DMS79 (cell line): ENCODE data around the gene CHDH.

ENCODE experiments used
- DNase-seq: peaks from one replicate; lab custom pipeline; 2025; lab: John Stamatoyannopoulos, UW

The CHDH gene

DNA sequence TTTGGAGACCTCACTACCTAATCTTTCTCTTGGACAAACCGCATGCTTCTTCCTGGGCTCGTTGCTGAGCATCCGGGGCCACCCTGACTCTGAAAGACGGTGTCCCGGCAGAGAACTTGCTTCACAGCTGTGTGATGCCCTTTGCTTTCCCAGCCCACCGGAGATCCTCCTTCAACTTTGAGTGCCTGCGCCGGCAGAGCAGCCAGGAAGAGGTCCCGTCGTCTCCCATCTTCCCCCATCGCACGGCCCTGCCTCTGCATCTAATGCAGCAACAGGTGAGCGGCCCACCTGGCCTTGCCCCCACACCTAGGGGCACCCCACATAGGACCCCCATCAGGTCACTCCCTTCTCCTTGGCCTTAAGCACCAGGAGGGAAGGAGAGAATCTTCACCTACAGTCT is 37.7 kb downstream of the CHDH start:
- DNase-seq: no peak

DNA sequence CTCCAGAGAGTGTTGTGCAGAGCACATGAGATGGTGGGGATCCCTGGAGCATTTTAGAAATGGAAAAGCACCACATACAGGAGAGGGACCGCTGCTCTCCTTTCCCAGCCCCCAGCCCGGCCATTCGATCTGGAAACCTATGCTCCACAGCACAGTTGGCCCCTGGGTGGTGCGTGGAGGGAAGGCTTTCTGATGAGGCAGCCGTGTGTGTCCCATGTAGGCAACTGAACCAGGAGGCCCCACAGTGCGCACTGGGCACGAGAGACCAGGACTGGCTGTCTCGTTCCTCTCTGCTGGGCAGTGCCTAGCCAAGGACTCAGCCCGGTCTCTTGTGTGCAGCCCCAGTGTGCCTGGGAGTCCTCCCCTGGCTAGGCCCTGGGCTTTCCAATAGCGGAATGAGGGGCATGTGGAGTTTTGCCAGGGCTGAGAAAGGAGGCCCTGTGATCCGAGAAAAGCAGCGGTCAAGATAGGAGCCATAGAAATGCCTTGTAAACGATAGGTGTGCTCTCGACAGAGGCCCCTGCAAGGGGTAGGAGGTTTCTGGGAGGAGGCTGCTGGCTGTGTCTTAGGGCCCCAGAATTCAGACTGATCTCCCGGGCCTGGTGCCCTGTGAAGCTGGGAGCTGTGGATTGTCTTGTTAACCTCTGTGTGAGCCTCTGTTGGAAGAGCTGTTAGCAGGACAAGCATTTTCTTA is 39.0 kb downstream of the CHDH start:
- no peak for DNase-seq

DNA sequence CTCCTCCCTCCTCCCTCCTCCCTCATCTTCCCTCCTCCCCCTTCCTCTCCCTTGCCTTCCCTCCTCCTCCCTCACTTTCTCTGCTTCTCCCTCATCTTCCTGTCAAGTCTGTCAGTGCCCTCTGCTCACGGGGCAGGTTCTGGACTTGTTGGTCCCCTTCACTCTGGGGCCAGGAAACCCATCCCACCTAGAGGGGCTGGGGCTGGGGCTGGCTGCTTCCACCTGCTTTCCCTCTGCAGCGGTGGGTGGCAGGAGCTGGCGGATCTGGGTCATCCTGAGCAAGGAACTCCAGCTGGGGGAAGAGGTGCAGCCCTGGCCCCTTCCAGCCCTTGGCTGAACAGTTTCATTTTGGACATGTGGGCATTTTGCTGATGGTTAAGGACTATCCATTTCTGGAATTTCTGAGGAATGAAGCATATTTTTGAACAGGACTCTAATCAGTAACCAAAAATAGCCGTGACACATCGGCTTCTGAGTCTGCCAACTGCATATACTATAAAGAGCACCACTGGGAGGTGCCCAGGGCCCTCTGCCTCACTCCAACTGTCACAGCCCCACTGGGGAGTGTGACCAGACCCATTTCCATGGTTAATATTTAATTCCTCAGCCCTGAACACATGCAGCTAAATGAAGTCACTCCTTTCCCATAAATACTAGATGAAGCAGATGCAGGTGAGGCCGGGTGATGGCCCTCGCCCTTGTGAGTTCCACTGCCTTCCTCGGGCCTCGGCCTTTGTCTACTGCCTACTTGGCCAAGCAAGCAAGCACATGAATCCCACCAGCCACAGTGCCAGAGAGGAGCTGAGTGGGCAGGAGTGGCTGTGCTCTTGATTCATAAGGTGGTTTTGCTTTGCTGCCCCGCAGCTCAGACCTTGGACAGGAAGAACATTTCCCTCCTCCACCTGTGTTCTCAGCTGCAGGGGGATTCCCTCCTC is 39.8 kb downstream of the CHDH start:
- no peak for DNase-seq

- DNase-seq: no peak
Observed at GRCh38 chr3:53805463-53806159, 40.6 kb downstream of the CHDH start.

- DNase-seq: no peak
Observed at GRCh38 chr3:53804697-53805462, 41.3 kb downstream of the CHDH start.

DNA sequence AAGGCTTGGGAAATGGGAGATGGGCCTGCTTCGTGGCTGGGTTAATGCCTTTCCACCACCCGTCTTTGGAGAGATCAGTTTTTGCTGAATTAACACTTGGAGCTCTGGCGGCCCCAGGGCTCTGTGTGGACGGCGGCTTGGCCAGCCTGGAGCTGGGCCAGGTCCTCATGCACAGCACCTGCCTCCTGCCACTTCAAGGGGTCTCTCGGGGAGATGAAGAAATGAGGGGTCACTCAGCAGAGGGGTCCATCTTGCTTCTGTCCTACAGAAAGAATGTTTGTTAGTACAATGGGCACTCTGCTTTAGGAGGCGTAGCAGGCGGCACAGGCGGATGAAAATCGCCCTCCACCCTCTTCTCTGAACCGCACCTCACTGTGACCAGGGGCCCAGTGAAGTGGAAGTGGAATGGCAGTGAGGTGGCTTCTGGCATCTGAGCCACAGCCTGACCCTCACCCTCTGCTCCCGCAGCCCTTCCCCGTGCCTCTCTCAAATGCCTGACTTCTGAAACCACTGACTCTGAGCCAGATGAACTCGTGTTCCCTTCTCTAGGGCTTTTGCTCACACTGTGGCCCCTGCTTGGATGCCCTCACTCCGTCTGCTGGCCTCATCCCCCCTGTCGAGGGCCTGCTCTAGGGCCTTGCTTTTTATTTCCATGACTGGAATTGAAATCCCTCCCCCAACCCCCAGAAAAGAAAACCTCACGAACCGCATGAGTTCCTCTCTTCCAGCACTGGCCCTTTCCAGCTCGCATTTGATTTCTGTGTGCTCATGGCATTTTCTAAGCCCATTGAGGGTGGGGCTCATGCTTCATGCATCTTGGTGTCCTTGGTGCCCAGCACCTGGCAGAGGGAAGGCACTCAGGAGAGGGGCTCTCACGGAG is 42.2 kb downstream of the CHDH start:
- DNase-seq: peak; percentile 59

- peak; percentile 6 for DNase-seq
Observed at GRCh38 chr3:53803124-53803815, 42.9 kb downstream of the CHDH start.

DNA sequence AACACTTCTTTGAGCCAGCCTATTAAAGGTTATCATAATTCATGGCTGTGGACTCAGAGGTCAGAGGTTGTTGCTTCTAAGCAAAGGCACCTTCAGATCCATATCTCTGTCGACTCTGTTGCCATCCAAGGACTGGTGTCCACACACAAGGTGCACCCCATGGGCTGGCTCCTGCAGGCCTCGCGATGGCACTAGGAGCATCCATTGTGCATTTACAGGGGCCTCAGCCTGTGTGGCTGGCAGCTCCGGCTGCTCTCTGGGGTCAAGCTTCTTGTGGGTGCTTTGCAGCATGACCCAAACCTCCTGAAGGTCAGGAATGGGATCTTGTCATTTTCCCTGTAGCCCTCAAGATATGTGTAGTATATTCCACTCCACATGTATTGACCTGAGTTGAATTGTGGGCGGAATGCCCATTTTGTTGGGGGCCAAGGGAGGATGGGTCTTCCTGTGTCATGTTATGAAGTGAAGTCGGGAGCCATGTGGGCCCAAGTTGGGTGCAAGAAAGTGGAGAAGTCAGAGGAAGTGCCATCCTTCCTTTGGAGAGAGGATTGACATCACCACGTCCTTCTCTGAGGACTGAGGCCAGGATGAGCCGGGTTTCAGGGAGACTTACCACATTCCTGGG is 43.9 kb downstream of the CHDH start:
- DNase-seq: no peak

DNA sequence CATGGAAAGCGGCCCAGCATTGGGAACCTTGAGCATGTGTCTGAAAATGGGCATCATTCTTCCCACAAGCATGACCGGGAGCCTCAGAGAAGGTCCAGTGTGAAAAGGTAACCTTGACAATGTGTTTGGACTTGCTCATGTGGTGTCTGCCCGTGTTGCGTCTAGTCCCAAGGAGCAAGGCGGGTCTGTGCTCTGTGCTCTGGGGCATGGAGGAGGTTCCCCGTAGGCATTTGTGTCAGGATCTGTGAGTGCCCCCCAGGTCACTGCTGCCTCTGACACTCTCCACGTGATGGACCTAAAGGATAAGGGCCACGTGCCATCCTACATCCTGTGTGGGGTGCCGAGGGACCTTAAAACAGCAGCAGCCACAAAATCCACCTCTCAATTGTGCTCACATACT is 44.9 kb downstream of the CHDH start:
- DNase-seq: no peak

DNA sequence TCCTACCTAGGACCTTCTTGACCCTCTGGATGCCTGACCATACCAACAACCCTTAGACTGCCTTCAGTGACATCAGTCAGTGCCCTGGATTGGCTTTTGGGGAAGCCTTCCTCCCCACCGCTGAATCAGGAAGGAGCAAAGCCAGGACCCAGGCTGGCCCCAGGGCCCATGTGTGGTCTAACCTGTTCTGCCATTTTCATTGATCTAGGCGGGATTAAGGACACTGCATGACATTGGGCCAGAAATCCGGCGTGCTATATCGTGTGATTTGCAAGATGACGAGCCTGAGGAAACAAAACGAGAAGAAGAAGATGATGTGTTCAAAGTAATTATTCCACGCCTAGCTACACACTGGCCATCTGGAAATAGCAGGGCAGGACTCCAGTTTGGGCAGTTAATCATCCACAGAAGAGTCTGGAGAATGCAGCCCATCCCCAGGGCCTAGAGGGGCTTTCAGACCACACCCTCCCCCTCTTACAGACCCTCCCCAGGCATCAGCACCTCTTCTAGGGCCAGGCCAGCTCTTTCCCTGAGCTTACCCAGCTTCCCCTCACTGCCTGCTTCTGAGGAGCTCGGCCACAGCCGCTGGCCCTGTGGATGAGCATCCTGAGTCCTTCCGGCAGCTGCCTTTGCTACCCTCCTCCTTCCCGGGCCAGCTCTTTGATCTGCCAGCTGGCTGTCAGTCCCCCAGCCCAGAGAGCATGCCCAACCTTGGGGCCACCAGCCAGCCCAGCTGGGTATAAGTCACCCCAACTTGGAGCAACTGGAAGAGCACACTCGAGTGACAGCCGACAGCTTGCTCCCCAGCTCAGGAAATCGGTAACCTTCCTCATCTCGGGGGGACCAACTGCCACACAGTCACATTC is 45.9 kb downstream of the CHDH start:
- DNase-seq: no peak

DNA sequence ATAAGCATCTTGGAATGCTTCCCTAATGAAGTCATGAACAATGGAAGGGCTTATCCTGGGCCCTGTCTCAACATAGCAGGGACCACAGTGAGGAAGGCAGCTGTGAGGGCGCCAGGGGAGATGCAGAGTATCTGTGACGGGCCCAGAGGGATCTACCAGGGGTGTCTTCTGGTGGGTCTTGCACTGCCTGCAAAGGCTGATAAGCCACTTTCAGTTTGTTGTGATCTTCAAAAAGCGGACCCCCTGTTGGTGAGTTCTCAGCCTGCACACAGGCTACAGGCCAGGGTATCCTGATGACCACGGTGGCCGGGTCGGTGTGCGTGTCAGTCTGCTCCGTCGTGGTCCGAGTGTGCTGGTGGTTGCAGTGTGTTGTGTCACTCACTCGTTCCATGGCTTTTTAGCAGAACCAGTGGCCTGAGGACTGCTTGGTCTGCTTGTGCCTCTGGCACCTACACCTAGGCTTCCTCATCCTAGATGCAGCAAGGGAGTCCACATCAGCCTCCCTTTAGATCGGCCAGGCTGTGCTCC is 46.8 kb downstream of the CHDH start:
- no peak for DNase-seq

- no peak for DNase-seq
Observed at GRCh38 chr3:53798144-53798543, 48.1 kb downstream of the CHDH start.

GRCh38 chr3:53795789-53796560 is 50.2 kb downstream of the CHDH start:
- peak; percentile 53 for DNase-seq

DNA sequence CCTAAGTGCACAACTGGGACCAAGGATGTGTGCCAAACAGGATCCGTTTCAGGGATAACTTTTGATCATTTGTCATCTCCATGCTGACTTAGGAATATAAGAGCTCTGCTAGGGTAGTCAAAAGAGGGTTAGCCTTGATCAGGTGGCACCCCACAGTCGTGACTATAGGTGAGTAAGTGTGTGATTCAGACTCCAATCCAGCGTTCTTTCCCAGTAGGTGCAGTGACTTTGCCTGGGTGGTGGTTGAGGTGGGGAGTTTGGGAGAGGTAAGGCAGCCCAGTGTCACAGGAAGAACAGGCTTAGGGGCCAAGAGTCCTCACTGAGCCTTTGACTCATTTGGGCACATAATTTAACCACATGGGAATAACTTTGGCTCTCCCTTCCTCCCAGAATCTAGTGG is 51.0 kb downstream of the CHDH start:
- no peak for DNase-seq

DNA sequence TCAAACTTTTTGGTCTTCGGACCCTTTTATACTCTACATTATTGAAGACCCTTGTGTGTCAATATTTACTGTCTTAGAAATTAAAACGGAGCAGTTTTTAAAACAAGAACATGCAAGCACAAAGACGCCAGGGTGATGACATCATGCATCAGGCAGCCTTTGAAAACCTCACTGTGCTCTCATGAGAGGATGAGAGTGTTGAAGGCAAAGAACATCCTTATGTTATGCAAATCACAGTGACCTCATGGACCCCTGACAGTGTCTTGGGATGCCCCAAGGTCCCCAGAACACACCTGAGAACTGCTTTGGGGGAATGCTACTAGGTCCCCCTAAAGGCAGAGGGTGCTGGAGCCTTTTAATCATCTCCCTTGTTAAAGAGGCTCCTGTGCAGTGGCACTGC is 51.6 kb downstream of the CHDH start:
- DNase-seq: no peak

DNA sequence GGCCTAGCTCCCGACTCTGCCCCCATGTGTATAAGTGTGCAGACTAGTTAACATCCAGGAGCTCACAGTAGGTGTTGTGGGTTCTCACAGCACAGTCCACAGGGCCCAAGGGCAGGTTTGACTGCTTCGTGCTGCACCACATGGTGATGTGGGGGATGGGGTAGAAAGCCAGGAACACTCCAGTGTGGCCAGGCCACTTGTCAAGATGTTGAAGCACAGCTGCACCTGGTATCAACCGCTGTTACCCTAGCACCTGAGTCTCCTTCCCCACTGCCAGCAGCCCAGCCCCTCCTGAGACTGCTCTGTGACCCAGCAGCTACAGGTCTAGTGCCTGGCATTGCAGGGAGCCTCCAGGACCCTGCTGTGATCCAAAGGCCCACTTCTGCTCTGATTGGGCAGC is 53.4 kb downstream of the CHDH start:
- DNase-seq: peak; percentile 58

DNA sequence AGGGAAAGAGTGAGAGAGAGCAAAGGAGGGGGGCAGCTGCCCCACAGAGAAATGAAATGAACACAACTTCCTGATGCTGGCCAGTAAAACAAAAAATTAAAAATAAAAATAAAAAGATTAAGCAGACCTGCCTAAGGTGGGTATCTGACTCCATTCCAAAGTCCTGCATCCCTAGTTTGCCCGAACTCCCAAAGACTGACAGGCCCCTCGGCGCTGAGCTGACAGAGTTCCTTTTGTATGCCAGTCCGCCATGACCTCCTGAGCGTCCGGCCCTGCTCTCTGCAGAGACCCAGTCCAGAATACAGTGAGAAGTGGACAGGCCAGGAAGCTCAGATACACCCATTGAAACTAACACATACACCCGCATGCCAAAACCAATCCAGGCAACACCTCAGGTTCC is 54.9 kb downstream of the CHDH start:
- DNase-seq: no peak

- DNase-seq: no peak
Observed at GRCh38 chr3:53790470-53790869, 55.7 kb downstream of the CHDH start.
